ENCODE data around the gene FBN2.

DNA sequence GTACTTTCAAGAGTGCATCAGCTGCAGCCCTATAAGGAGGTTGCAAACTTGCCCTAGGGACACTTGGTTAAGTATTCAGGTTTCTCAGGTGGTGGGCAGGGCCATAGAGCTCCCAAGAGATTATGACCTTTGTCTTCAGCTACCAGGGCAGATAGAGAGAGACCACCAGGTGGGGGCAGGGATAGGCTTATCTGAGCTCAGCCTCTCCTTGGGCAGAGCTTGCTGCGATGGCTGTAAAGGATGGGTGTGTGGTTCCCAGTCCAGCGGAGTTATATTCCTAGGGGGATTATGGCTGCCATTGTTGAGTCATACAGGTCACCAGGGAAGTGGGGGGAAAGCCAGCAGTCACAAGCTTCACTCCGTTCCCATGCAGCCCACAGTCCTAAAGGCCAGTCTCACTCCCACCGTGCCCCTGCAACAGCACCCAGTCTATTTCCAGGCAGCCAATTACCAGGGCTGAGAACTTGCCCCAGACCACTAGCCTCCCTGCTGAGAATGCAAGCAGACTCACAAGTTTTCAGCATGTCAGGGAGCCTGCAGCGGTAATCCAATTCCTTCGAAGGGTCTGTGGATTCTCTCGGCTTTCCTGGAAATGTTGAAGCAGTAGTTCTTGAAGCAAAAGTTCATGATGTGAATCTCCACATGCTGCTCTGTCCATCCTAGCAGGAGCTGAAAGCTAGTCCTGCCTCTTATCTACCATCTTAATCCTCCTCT lies 303.0 kb downstream of the FBN2 start:
- TF ChIP-seq EZH2 (IDR thresholded peaks at IDR 0.05; ENCODE audit: insufficient read depth, poor library complexity, severe bottlenecking) (no peak), EZH2phosphoT487 (IDR thresholded peaks at IDR 0.05; ENCODE audit: insufficient read depth, low read depth) (no peak)
